Esophagus muscularis mucosa (tissue), 4 donors: ENCODE data around the gene DGCR6L.

Experiments used
- CTCF ChIP-seq, 3 experiments: fragments of 200-600 bp in 2 of 3; fragments of 450-650 bp in 1 of 3; sonication (generic) in 2 of 3; IDR thresholded peaks; one replicate each; pipeline ENCODE4 v1.5.1; 2017 to 2019; ENCODE audit warnings: antibody characterized with exemption in 3 of 3, mild to moderate bottlenecking in 2 of 3, moderate library complexity in 1 of 3
- EP300 ChIP-seq: sonication (generic); formaldehyde crosslinking; IDR thresholded peaks from one replicate; pipeline ENCODE4 v1.6.1; 2017; ENCODE audit warnings: antibody characterized with exemption
- POLR2A ChIP-seq: fragments of 450-650 bp; IDR thresholded peaks from one replicate; pipeline ENCODE4 v1.6.1; 2017; ENCODE audit warnings: antibody characterized with exemption, moderate library complexity, mild to moderate bottlenecking, low read depth

DNA sequence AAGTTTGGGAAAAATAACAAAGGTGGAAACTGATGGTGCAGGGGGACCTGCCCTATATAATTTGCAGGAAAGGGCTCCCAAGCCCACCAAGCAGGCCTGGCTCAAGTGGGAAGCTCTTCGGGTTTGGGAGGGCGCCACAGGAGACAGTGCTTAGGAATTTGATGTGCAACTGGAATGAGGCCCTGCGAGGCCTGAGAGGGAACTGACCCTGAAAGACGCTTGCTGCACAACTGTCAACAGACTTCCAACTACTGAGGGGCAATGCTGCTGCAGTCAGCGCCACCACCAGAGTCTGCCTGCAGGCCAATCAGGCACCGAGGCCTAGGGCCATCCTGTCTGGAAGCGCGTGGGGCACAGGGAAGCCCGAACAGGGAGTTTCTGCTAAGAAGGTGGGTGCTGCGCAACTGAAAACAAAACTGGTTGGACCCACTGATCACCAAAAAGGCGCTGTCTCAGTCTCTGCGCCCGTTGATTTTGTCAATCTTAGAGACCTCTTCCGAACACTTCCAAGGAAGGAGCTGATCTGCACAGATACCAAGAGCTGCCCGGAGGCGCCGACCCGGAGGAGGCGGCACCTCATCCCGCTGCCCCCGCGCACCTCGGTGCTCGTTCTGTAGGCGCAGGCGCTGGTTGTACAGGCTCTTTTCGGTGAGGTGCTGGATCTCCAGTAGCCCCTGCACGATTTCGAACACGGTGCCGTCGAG lies 667 bp downstream of the DGCR6L start:
- TF ChIP-seq CTCF (IDR thresholded peaks at IDR 0.05): no peak
- TF ChIP-seq POLR2A: no peak
- no peak for TF ChIP-seq EP300
